WTC11 (cell line): ENCODE data around the gene RD3L. TPM values are rescaled to one million over a fixed set of nuclear protein-coding genes. Genes with fewer than 3 reads are reported as not detected.

Source experiments
- ATAC-seq: fragments of 200-7000 bp; cut with Tn5 transposase; 2 replicates; pipeline ENCODE4 v1.10.0; 2021; ENCODE audit warnings: mild to moderate bottlenecking, moderate library complexity
- CTCF ChIA-PET: fragments of 300-600 bp; sonication (Branson Sonifier 250); formaldehyde crosslinking; loops from one replicate; lab custom pipeline; 2021; ENCODE audit warnings: antibody characterized with exemption; lab: Charles Lee
- POLR2A ChIA-PET: fragments of 350-600 bp; sonication (Branson Sonifier 250); formaldehyde crosslinking; loops from one replicate; lab custom pipeline; 2021; ENCODE audit warnings: antibody characterized with exemption; lab: Charles Lee
- DNase-seq: peaks from one replicate; pipeline ENCODE4 v3.0.0; 2021; ENCODE audit warnings: low spot score
- H3K27ac Mint-ChIP-seq: 2 replicates; pipeline ENCODE4 v1.8.0; 2021; ENCODE audit warnings: mixed read lengths
- H3K27me3 Mint-ChIP-seq: 2 replicates; pipeline ENCODE4 v1.8.0; 2021; ENCODE audit warnings: low read depth, mild to moderate bottlenecking, moderate library complexity, mixed read lengths
- H3K36me3 Mint-ChIP-seq: 2 replicates; pipeline ENCODE4 v1.8.0; 2021; ENCODE audit warnings: mixed read lengths
- H3K4me1 Mint-ChIP-seq: 2 replicates; pipeline ENCODE4 v1.8.0; 2022; ENCODE audit warnings: mixed read lengths
- H3K4me3 Mint-ChIP-seq: 2 replicates; pipeline ENCODE4 v1.8.0; 2021; ENCODE audit warnings: mild to moderate bottlenecking, moderate library complexity, mixed read lengths
- H3K9me3 Mint-ChIP-seq: 2 replicates; pipeline ENCODE4 v1.8.0; 2021; ENCODE audit warnings: mixed read lengths
- ATF1 ChIP-seq: sonication (generic); formaldehyde crosslinking; IDR thresholded peaks from 2 replicates; pipeline ENCODE4 v1.8.1; 2023; ENCODE audit warnings: mild to moderate bottlenecking, moderate library complexity, missing genetic modification reagents
- ESRRA ChIP-seq: sonication (generic); formaldehyde crosslinking; IDR thresholded peaks from 2 replicates; pipeline ENCODE4 v1.8.1; 2022; ENCODE audit warnings: mild to moderate bottlenecking, missing genetic modification reagents, borderline replicate concordance
- ETV6 ChIP-seq: sonication (generic); formaldehyde crosslinking; IDR thresholded peaks from 2 replicates; pipeline ENCODE4 v1.8.1; 2022; ENCODE audit warnings: mild to moderate bottlenecking, missing genetic modification reagents
- FOXK1 ChIP-seq: sonication (generic); formaldehyde crosslinking; IDR thresholded peaks from 2 replicates; pipeline ENCODE4 v1.8.0; 2022; ENCODE audit warnings: mild to moderate bottlenecking, moderate library complexity, missing genetic modification reagents
- GTF2I ChIP-seq: fragments of 250-450 bp; sonication (Bioruptor Pico); conservative IDR thresholded peaks from 2 replicates; pipeline ENCODE4 v1.4.0; 2021; ENCODE audit warnings: mild to moderate bottlenecking
- TEAD4 ChIP-seq: sonication (generic); formaldehyde crosslinking; IDR thresholded peaks from 2 replicates; pipeline ENCODE4 v1.8.0; 2022; ENCODE audit warnings: mild to moderate bottlenecking, missing genetic modification reagents
- ZNF121 ChIP-seq: sonication (generic); formaldehyde crosslinking; IDR thresholded peaks from 2 replicates; pipeline ENCODE4 v1.8.0; 2023; ENCODE audit warnings: missing genetic modification reagents
- ZNF263 ChIP-seq: sonication (generic); formaldehyde crosslinking; IDR thresholded peaks from 2 replicates; pipeline ENCODE4 v1.8.1; 2022; ENCODE audit warnings: low read depth, mild to moderate bottlenecking, moderate library complexity, missing genetic modification reagents
- total RNA-seq: library from RNA; stranded (reverse); gene quantifications from 3 replicates; pipeline ENCODE4 v1.2.3, GENCODE V29; 2021
- TF ChIP-seq, protein P1 (sequence below): fragments of 250-450 bp; sonication (Bioruptor Pico); IDR thresholded peaks from 2 replicates; pipeline ENCODE4 v1.8.0; 2021; ENCODE audit warnings: mild to moderate bottlenecking
- TF ChIP-seq, protein P2 (sequence below): sonication (generic); formaldehyde crosslinking; IDR thresholded peaks from 2 replicates; pipeline ENCODE4 v1.8.0; 2022; ENCODE audit warnings: mild to moderate bottlenecking, missing genetic modification reagents
- TF ChIP-seq, protein P3 (sequence below): fragments of 200-600 bp; IDR thresholded peaks from 2 replicates; pipeline ENCODE4 v1.8.0; 2022; ENCODE audit warnings: antibody characterized with exemption
- TF ChIP-seq, protein P4 (sequence below): sonication (generic); formaldehyde crosslinking; IDR thresholded peaks from 2 replicates; pipeline ENCODE4 v1.8.0; 2023; ENCODE audit warnings: mild to moderate bottlenecking, missing genetic modification reagents
- TF ChIP-seq, protein P5 (sequence below): sonication (generic); formaldehyde crosslinking; IDR thresholded peaks from 2 replicates; pipeline ENCODE4 v1.8.1; 2022; ENCODE audit warnings: missing genetic modification reagents, borderline replicate concordance
- TF ChIP-seq, protein P6 (sequence below): sonication (generic); formaldehyde crosslinking; IDR thresholded peaks from 2 replicates; pipeline ENCODE4 v1.8.1; 2023; ENCODE audit warnings: mild to moderate bottlenecking, missing genetic modification reagents
- TF ChIP-seq, protein P7 (sequence below): sonication (generic); formaldehyde crosslinking; IDR thresholded peaks from 2 replicates; pipeline ENCODE4 v1.8.0; 2022; ENCODE audit warnings: missing genetic modification reagents
- TF ChIP-seq, protein P8 (sequence below): fragments of 250-450 bp; sonication (Bioruptor Pico); IDR thresholded peaks from 2 replicates; pipeline ENCODE4 v1.9.0; 2021; ENCODE audit warnings: mild to moderate bottlenecking

Gene RD3L
- total RNA-seq, 1 experiment from 2014 or later = not detected

DNA sequence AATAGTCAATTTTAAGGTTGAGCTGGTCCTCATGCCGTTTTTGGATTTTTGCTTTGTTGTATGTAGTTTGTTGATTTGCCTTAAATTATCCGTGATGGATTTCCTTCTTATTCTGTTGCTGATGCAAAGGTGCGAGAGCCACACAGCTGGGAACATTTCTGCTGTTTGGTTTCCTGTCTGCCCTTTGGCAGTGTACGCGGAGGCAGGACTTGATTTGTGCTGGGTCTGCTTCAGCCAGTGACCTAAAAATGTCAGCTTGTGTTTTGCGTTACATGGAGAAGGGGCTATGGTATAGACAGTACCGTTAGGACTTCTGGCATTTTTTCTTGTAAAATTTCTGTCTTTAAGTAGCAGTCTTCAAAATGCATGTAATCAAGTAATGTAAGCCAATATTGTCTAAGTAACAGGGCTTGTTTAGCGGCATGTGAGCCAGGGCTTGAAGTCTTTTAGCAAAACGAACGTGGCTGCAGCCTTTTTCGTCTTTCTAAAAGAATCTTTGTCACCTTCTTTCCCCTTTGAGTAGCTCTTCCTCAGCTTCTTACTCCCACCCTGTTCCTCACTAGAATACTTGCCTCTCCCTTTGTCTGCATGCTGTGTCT is 18.2 kb upstream of the RD3L start (continued):
- TF ChIP-seq, protein P1, sequence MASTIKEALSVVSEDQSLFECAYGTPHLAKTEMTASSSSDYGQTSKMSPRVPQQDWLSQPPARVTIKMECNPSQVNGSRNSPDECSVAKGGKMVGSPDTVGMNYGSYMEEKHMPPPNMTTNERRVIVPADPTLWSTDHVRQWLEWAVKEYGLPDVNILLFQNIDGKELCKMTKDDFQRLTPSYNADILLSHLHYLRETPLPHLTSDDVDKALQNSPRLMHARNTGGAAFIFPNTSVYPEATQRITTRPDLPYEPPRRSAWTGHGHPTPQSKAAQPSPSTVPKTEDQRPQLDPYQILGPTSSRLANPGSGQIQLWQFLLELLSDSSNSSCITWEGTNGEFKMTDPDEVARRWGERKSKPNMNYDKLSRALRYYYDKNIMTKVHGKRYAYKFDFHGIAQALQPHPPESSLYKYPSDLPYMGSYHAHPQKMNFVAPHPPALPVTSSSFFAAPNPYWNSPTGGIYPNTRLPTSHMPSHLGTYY (CRISPR knock-in tag) = no peak
- TF ChIP-seq GTF2I (CRISPR knock-in tag) (no peak), FOXK1 (no peak)
- TF ChIP-seq, protein P2, sequence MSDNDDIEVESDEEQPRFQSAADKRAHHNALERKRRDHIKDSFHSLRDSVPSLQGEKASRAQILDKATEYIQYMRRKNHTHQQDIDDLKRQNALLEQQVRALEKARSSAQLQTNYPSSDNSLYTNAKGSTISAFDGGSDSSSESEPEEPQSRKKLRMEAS (CRISPR knock-in tag) = no peak
- TF ChIP-seq, all 79 proteins: peak for 0

DNA sequence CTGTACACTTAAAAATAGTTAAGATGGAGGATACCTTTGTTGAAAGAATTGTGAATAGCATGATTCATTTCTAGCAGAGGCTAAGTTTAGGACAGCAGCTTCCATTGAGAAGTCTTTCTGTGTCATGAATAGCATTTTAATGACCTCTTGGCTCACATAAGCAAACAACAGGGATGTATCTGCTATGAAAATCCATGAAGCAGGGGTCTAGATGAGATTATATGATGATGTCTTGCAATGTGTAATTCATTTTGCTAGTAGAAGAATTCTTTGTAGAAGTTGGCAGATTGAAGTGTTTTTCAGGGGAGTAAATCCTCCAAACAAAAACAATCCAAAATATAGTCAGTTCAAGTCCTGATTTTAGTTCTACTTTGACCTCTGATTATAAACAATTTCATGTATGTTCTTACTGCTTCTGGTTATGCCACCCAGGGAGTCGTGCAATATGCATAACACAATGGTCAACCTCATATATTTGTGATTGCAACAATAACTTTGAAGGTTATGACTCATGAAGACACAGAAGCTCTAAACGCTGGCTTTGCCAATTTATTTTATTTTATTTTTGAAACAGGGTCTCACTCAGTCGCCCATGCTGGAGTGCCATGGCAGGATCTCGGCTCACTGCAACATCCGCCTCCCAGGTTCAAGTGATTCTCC is 6.9 kb upstream of the RD3L start:
- DNase-seq (no peak), ATAC-seq (no peak)
- Mint-ChIP-seq H3K9me3 (peaks cover 28% of the 10 kb centered on the region), H3K27ac (no peak overlapping the region), H3K27me3 (peaks cover 4% of the 10 kb centered on the region), H3K4me1 (no peaks in the 10 kb centered on the region), H3K36me3 (0 out of 2 replicates have a peak, but pooled peaks cover 3% of the 10 kb centered on the region), H3K4me3 (no peak overlapping the region)
- CTCF ChIA-PET = interaction anchor here (0.7 kb wide), 1 partner anchor 25 kb away, joined by 3 read pairs; no protein-coding TSS in a partner anchor
- TF ChIP-seq ZNF263 (no peak), TEAD4 (CRISPR knock-in tag) (no peak), ETV6 (no peak), ZNF121 (no peak), ESRRA (CRISPR knock-in tag) (no peak)
- TF ChIP-seq, protein P3, sequence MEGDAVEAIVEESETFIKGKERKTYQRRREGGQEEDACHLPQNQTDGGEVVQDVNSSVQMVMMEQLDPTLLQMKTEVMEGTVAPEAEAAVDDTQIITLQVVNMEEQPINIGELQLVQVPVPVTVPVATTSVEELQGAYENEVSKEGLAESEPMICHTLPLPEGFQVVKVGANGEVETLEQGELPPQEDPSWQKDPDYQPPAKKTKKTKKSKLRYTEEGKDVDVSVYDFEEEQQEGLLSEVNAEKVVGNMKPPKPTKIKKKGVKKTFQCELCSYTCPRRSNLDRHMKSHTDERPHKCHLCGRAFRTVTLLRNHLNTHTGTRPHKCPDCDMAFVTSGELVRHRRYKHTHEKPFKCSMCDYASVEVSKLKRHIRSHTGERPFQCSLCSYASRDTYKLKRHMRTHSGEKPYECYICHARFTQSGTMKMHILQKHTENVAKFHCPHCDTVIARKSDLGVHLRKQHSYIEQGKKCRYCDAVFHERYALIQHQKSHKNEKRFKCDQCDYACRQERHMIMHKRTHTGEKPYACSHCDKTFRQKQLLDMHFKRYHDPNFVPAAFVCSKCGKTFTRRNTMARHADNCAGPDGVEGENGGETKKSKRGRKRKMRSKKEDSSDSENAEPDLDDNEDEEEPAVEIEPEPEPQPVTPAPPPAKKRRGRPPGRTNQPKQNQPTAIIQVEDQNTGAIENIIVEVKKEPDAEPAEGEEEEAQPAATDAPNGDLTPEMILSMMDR = no peak
- TF ChIP-seq, protein P4, sequence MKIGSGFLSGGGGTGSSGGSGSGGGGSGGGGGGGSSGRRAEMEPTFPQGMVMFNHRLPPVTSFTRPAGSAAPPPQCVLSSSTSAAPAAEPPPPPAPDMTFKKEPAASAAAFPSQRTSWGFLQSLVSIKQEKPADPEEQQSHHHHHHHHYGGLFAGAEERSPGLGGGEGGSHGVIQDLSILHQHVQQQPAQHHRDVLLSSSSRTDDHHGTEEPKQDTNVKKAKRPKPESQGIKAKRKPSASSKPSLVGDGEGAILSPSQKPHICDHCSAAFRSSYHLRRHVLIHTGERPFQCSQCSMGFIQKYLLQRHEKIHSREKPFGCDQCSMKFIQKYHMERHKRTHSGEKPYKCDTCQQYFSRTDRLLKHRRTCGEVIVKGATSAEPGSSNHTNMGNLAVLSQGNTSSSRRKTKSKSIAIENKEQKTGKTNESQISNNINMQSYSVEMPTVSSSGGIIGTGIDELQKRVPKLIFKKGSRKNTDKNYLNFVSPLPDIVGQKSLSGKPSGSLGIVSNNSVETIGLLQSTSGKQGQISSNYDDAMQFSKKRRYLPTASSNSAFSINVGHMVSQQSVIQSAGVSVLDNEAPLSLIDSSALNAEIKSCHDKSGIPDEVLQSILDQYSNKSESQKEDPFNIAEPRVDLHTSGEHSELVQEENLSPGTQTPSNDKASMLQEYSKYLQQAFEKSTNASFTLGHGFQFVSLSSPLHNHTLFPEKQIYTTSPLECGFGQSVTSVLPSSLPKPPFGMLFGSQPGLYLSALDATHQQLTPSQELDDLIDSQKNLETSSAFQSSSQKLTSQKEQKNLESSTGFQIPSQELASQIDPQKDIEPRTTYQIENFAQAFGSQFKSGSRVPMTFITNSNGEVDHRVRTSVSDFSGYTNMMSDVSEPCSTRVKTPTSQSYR (CRISPR knock-in tag) = no peak
- TF ChIP-seq, protein P5, sequence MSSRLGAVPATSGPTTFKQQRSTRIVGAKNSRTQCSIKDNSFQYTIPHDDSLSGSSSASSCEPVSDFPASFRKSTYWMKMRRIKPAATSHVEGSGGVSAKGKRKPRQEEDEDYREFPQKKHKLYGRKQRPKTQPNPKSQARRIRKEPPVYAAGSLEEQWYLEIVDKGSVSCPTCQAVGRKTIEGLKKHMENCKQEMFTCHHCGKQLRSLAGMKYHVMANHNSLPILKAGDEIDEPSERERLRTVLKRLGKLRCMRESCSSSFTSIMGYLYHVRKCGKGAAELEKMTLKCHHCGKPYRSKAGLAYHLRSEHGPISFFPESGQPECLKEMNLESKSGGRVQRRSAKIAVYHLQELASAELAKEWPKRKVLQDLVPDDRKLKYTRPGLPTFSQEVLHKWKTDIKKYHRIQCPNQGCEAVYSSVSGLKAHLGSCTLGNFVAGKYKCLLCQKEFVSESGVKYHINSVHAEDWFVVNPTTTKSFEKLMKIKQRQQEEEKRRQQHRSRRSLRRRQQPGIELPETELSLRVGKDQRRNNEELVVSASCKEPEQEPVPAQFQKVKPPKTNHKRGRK (CRISPR knock-in tag) = no peak
- POLR2A ChIA-PET = interaction anchor here (0.6 kb wide), 1 partner anchor 506 kb away, joined by 3 read pairs; no protein-coding TSS in a partner anchor

DNA sequence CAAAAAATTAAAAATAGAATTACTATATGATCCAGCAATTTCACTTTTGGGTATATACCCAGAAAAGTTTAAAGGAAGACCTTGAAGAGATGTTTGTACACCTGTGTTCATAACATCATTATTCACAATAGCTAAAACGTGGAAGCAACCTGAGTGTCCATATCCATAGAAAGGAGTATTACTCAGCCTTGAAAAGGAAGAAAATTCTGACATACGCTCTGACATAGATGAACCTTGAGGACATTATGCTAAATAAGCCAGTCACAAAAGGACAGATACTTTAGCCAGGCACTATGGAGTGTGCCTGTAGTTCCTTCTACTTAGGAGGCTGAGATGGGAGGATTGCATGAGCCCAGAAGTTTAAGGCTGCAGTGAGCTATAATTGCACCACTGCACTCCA is 6.1 kb upstream of the RD3L start:
- H3K27ac Mint-ChIP-seq = no peak overlapping the region
- no peak for DNase-seq
- no peak for ATAC-seq
- POLR2A ChIA-PET = no interaction called here
- H3K4me3 Mint-ChIP-seq = no peak overlapping the region
- peaks cover 20% of the 10 kb centered on the region for H3K9me3 Mint-ChIP-seq
- no peaks in the 10 kb centered on the region for H3K4me1 Mint-ChIP-seq
- H3K27me3 Mint-ChIP-seq = peaks cover 4% of the 10 kb centered on the region
- CTCF ChIA-PET = no interaction called here
- H3K36me3 Mint-ChIP-seq = 0 out of 2 replicates have a peak, but pooled peaks cover 3% of the 10 kb centered on the region
- TF ChIP-seq, protein P6, sequence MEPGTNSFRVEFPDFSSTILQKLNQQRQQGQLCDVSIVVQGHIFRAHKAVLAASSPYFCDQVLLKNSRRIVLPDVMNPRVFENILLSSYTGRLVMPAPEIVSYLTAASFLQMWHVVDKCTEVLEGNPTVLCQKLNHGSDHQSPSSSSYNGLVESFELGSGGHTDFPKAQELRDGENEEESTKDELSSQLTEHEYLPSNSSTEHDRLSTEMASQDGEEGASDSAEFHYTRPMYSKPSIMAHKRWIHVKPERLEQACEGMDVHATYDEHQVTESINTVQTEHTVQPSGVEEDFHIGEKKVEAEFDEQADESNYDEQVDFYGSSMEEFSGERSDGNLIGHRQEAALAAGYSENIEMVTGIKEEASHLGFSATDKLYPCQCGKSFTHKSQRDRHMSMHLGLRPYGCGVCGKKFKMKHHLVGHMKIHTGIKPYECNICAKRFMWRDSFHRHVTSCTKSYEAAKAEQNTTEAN (CRISPR knock-in tag) = no peak
- TF ChIP-seq, protein P7, sequence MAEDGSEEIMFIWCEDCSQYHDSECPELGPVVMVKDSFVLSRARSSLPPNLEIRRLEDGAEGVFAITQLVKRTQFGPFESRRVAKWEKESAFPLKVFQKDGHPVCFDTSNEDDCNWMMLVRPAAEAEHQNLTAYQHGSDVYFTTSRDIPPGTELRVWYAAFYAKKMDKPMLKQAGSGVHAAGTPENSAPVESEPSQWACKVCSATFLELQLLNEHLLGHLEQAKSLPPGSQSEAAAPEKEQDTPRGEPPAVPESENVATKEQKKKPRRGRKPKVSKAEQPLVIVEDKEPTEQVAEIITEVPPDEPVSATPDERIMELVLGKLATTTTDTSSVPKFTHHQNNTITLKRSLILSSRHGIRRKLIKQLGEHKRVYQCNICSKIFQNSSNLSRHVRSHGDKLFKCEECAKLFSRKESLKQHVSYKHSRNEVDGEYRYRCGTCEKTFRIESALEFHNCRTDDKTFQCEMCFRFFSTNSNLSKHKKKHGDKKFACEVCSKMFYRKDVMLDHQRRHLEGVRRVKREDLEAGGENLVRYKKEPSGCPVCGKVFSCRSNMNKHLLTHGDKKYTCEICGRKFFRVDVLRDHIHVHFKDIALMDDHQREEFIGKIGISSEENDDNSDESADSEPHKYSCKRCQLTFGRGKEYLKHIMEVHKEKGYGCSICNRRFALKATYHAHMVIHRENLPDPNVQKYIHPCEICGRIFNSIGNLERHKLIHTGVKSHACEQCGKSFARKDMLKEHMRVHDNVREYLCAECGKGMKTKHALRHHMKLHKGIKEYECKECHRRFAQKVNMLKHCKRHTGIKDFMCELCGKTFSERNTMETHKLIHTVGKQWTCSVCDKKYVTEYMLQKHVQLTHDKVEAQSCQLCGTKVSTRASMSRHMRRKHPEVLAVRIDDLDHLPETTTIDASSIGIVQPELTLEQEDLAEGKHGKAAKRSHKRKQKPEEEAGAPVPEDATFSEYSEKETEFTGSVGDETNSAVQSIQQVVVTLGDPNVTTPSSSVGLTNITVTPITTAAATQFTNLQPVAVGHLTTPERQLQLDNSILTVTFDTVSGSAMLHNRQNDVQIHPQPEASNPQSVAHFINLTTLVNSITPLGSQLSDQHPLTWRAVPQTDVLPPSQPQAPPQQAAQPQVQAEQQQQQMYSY (CRISPR knock-in tag) = no peak
- TF ChIP-seq, protein P8, sequence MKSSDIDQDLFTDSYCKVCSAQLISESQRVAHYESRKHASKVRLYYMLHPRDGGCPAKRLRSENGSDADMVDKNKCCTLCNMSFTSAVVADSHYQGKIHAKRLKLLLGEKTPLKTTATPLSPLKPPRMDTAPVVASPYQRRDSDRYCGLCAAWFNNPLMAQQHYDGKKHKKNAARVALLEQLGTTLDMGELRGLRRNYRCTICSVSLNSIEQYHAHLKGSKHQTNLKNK (CRISPR knock-in tag) = no peak
- no peak for TF ChIP-seq ATF1 (CRISPR knock-in tag)
